NCI-H128 (cell line): ENCODE data around the gene SYP.

ENCODE experiments used
- DNase-seq: peaks from one replicate; lab custom pipeline; 2025; ENCODE audit not compliant: unreplicated experiment; lab: John Stamatoyannopoulos, UW

The SYP gene

DNA sequence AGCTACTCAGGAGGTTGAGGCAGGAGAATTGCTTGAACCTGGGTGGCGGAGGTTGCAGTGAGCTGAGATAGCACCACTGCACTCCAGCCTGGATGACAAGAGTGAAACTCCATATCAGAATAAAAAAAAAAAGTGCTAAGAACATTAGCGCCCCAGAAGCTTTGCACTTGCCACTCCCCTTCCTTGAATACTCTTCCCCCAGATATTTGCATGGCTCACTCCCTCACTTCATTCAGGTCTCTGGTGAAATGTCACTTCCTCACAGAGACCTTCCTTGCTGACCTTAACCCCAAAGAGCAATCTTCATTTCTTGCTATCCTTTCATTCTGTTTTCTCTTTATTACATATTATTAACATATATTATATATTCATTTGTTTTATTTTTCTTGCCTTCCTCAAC is 21.9 kb upstream of the SYP start:
- no peak for DNase-seq

DNA sequence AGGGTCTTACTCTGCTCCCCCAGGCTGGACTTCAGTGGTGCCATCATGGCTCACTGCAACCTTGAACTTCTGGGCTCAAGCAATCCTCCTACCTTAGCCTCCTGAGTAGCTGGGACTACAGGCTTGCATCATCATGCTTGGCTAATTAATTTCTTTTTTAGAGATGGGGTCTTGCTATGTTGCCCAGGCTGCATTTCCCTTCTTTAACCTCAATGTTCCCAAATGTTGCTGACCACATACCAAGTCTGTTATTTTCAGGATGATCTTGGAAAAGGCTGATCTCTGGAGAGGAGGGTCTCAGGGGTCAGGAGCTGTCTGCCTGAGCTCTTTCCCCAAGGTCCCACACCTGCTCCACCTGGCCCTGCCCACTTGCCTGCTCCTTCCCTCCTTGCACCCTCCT is 20.1 kb upstream of the SYP start:
- DNase-seq: no peak

DNA sequence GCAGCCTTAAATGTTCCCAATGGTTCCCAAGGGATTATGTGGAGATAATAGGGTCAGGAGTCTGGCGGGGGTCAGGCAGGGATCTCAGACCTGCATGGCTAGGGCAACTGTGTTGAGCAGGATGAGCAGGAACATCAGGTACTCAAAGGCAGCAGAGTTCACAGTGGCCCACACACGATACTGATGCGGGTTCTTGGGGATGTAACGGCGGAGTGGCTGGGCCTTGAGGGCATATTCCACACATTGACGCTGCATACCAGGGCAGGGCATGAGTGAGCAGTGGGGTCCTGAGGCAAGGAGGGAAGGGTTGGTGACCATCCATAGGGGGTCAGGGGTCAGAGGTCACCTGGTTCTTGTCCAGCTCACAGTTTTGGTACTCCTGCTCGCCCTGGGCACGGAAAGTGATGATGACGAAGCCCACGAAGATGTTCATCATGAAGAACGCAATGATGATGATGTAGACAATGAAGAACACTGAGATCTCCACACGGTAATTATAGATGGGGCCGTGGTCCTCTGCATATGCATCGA is 15.1 kb upstream of the SYP start:
- DNase-seq: no peak

DNA sequence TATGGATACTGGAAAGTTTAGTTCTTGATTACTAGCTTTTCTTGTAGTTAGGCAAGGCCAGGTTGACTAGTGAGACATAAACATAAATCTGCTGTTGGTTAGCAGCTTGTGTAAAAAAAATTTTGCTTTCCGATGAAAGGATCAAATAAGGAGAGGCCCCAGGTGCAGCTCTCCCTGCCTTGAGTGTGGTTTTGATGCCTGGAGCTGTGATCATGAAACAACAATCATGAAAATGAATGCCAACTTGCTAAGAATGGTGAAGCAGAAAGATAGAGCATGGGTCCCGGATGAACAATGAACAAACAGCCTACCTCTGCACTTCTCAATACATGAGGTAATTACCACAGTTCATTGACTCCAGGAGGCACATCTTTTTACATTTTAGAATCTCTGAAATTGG is 14.4 kb upstream of the SYP start:
- DNase-seq: no peak

DNA sequence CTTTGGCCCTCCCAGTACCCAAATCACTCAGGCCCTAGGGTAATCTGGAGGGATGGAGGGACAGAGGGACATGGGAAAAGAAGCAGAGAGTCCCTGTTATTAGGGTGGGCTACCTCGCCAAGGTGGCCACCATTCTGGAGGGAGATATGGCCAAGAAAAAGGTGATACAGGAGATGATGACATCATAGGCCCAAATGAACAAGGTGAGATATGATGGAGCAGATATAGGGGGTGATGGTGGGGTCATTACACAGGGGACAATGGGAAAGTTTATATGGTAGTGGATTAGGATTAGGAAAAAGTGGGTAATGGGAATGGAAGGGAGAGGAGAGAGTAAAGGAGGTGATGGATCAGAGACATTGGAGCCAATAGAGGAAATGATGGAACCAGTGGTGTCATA is 12.9 kb upstream of the SYP start:
- DNase-seq: no peak

DNA sequence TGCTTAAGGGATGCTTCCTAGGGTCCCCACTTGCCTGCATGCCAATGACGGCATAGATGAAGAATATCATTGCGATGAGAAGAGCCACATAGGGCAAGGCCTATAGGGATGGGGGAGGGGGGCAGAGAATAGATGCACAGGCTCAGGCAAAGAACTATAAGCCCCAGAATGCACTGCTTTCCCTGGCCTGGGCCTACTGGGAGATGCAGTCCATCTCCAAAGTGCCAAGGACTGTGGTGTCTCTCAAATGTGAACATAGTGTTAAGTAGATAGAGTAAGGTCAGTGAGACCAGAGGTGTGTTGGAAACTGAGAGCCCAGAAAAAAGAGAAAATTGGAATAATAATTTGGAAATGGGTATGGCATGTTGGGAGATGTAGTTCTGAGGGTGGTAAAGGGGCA is 12.2 kb upstream of the SYP start:
- DNase-seq: no peak

DNA sequence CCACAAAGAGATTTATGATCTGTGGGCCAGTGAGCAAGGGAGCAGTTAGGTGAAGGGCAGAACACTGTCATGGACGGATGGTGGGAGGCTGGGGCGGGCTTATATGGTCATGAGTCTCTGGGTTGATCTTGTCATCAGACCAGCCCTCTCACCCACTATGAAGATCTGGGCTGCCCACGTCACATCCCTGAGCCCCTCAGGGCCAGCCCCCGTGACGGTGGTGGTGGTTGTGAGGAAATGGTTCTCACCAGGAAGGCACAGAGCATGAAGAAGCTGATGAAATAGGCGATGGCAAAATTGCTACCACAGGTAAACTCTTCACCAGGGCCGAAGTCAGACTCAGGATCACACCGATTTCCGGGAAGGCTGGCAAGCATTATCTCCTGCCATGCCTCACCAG is 11.1 kb upstream of the SYP start:
- no peak for DNase-seq

DNA sequence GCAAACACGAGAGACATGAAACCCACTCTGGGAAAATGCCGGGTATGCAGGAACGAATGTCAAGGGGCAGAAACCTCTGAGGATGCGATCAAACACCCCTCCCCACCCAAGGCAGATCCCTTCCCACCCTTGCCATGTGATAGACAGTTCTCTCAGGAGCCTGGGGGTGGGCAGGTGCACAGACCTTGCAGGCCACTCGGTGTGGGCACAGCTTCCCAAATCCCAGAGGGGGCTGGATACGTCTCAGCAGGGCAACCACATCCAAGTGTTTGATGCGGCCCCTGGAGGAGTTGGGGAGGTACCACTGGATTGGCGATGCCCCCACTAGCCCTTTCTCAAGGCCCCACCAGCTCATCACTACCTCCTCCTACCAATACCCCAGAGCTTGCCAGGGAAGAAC is 10.4 kb upstream of the SYP start:
- DNase-seq: no peak

DNA sequence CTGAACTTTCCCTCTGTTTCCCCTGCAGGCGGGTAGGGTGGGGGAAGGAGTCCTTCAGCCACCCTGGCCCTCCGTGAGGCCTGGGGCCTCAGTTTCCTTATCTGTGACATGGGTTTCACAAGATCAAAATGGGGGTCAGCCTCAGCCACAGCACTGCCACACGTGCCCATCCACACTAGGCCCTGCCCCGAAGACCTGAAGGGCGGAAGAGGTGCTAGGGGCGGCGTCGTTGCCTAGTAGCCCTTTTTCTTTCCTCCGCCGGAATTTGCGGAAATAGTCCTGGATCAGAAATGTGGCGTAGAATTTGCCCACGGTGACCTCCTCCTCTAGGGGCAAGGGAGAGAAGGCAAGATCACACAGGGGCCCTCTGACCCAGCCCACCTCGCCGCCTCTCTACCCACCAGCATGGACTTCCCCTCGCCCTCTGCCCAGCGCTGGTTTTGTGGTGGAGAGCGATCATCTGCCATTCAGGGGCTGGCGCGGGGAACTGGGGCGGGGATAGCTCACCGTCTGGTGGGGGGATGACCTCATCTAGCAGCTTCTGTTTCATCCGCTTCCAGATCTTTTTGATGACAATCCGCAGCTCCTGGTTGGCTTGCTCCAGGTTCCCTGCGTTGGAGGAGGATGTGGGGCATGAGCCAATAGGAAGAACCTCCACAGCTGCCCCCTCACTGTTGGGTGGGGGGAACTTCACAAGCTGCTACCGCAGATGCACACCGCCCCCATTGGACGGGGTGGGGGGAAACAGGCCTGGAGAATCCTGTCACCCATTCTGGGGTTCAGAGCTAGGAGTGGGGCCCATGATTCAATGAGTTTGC is 9.7 kb upstream of the SYP start:
- no peak for DNase-seq

DNA sequence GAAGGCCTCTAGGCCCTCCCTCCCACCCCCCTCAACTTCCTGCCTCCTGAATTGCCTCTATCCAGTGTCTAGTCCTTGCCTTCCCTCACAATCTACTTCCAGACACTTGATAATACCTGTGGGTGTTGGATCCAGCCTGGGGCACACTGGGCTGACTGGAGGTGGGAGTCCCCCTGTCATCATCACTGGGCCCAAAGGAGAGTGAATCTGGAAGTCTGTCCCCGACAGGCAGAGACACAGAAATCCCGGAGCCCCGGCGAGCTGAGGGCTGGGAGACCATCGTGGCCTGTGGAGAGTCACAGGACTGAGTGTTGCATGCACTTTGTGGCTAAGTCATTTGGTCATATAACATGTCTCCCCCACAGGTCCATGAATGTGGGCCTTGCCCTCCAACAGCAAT is 8.4 kb upstream of the SYP start:
- no peak for DNase-seq

DNA sequence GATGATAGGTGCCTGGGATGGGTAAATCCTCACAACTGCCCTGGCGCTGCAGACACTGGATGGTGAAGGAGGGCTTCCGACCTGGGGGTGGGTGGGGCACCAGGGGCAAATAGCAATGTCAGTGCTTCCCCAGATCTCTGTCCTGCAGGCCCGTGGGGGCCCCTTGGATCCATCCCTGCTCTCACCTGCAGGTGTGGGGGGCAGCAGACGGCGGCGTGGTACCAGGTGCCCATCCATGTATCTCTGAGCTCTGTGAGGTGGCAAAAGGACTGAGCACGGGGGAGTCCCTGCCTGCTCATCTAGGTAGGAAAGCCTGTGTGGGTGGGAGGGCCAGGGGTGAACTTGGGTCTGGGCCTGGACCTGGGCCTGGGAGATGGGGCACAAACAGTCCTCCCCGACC is 6.5 kb upstream of the SYP start:
- no peak for DNase-seq

DNA sequence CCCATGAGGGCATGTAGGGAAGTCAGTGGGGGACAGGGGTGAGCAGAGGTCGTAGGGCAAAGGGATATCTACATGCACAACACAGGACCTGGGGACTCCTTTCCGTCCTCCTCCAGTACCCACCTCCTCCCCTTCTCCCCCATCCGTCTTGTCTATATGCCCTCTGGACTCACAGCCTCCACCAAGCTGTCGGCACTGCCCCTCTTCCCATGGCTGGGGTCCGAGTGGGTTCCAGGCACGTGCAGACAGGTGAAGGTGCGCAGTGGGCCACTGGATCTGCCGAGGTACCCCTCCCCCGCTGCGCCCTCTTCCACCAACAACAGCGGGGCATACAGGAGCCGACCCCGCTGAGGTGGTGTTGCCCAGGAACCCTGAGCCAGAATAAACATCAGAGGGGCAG is 5.5 kb upstream of the SYP start:
- DNase-seq: no peak

DNA sequence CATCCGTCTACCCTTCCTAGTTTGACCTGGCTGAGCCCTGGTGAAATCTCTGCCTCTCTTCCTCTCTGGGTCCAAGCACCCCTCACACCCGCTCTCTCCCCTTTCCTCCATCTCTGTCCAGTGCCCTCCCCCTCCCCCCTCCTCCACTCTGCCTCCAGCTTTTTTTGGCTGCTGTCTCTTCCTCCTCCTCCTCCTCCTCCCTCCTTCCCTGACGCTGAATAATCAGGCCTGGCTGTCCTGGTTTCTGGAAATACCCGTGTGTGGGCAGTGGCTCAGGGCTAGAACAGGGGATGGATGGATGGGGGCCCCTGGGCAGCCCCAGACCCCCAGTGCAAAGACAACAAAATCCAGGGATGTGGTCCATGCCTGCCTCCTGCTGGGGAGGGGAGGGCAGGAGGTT is 4.7 kb upstream of the SYP start:
- no peak for DNase-seq

DNA sequence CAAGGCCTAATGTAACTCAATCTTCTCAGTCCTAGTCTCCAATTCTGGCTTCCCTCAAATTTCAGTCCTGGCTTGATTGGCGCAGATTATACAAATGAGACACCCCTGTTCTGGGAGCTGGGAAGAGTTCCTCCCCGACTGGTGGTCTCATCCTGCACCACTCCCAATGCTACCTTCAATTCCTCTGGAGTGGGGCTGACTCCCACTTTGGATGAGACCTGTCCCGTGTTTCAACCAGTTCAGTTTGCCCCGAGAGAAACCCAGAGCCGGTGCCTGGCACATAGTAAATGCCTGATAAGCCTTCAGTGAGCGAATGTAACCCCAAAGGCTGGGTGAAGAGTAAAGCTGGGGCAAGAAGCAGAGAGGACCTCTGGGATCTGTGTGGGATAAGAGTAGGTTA is 4.0 kb upstream of the SYP start:
- no peak for DNase-seq

DNA sequence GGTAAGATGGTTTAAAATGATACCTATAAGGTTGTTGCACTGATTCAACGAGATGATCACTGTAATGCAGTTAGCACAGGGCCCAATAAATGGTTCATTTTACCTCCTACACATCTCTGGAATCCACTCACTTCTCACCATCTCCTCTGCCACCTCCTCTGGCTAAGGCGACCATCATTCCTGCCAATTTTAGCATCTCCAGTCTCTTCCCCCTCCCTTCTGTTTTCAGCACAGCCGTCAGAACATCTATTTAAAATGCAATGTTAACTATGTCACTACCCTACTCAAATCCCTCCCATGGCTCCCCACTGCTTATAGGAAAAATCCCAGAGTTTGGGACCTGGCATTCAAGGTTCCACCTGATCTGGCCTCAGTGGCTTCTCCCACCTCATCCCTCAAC is 3.5 kb upstream of the SYP start:
- DNase-seq: no peak

DNA sequence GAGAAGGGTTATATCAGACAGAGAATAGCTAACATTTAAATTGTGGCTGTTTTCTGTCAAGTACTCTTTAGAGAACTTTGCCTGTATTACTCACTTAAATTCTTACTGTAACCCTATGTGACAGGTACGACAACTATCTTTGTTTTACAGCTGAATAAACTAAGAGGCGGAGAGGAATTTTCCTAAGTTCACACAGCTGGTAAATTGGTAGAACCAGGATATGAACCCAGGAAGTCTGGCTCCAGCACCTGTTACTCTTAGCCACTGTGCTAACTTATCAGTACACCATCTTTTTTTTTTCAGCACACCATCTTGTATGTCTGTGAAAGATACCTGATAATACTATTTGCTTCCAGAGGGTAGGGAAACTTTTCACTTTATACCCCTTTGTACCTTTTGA is 2.0 kb upstream of the SYP start:
- DNase-seq: no peak

DNA sequence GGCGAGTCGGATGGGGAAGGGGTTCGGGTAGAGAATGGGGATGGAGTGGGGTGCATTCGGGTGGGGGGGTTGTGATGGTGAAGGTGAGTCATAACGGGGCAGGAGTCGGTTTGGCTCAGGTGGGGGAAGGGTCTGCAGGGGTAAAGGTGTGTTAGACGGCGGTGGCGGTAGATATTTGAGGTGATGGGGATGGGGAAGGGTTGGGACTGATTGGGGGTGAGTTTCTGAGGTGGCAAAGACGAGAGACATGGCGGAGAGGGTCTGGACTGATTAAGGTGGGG is 738 bp downstream of the SYP start:
- DNase-seq: no peak

DNA sequence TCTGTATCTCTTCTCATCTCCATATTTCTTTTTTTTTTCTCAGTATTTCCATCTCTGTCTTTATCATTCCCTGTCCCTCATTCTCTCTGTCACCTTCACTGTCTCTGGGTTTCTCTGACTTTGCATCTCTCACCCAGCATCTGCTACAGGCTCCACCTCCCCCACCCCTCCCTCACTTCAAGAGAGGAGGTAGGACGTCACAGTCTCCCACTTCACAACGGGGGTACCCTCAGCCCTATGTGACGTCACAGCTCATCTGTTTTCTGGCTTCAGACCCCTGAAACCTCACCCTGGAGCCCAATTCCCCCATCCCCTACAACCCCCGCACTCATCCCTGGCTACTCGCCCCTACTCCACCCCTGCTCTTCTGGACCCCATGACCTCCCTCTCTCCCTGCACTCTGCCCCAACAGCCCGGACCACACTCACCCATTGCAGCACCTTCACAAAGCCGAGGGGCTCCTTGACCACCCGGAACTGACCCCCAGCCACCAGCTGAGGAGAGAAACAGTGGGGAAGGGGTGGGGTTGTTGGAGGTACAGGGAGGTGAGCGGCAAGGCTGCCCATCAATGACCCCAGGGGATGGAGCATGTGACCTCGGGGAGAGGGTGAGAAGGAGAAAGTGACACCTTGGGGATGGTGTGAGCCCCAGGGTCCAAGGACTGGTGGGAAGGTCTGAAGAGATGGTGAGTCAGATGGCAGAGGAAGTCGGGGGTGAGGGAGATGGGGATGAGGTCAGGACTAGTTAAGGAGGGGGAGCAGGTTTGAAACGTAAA is 1.3 kb downstream of the SYP start:
- DNase-seq: no peak

DNA sequence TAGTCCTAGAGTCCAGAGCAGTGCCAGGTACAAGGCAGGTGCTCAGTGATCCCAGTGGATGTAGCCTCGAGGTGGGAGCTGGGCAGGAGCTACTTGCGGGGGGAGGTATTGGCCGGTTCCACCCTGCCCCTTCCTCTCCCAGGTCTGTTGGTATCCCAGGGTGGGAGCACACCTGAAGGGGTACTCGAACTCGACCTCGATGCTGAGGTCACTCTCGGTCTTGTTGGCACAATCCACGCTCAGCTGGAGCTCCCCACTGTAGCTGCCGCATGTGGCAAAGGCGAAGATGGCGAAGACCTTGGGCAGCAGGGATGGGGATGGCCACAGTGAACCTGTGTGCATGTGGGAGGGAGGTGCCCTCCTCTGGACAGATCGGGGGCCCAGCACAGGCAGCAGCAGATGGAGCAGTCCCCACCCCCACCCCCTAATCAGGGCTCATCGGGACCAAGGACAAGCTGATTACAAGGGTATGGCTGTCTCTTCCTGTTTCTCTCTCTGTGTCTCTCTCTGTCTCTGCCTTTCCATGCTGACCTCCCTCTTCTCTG is 2.4 kb downstream of the SYP start:
- DNase-seq: no peak

DNA sequence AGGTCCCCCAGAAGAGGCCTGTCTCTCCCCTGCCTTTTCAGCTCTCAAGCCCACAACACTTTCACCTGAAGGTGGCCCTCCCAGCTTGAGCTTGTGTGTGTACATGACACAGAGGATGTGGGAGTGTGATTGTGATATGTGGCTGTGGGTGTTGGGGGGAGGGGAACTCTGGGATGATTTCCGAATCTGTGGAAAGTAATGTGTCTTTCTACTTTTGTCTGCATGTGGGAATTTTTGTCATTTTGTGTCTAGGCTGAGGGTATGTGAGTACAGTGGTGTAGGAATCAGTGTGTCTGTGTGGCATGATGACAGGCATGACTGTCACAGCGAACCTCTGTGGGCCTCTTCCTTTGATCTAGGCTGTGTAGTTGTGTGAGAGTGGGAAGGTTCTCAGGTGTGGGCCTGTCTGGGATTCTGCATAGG is 6.4 kb downstream of the SYP start:
- no peak for DNase-seq

DNA sequence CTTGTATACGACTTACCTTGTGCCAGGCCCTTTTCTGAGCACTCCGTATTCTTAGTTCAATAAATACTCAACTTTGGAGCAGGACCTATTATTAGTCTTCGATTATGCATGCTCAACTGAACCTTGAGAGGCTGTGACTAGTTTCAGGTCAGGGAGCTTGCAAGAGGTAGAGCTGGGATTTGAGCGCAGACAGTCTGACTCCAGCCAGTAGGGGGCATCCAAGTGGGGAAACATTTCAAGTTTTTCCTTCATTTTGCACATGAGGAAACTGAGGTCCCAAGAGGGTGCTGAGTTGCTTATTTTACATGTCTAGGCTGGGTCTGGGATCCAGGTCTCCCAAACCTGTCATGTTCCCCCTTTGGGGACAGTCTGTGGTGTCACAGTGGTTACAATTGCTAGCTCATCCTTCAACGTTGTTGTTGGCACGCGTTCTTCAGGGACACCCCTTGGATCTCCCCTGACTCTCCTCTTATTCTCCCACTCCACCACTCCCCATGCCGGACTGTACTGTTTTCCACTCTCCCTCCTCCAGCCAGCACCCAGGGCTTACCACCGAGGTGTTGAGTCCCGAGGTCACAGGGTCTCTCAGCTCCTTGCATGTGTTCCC is 7.2 kb downstream of the SYP start:
- no peak for DNase-seq

DNA sequence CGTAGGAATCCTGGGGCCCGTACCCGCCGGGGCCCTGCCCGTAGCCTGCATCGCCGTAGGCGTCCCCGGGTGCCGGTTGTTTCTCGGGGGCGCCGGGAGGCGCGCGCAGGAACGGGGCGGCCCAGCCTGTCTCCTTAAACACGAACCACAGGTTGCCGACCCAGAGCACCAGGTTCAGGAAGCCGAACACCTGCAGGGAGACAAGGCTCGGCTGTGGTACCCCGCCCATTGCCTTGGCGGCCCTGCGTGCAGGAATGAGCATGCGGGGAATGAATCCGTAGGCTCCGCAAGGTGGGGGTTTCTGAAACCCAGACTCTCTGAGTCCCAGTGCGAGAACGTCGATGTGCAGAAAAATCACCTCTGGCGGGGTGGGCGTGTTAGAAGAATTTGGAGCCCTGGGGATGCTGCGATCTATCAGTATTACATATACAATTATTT is 8.4 kb downstream of the SYP start:
- DNase-seq: no peak
